Endothelial cell of umbilical vein (primary cell): ENCODE results near the gene CYB5R2.

Source experiments
- CTCF ChIP-seq, 2 donors: IDR thresholded peaks; 1 replicate in 1 of 2; 2 replicates in 1 of 2; pipeline ENCODE4 v1.5.1; 2011; ENCODE audit warnings: low read length in 2 of 2, mild to moderate bottlenecking in 2 of 2, moderate library complexity in 2 of 2, control low read depth in 1 of 2, inconsistent platforms in 1 of 2, low read depth in 1 of 2; ENCODE audit not compliant: insufficient read depth in 1 of 2; ENCODE audit errors: extremely low read depth in 1 of 2
- EZH2 ChIP-seq: IDR thresholded peaks from 2 replicates; pipeline ENCODE4 v1.6.1; 2012; ENCODE audit warnings: borderline replicate concordance, low read depth, mild to moderate bottlenecking, moderate library complexity, low read length, inconsistent platforms; ENCODE audit not compliant: severe bottlenecking
- POLR2A ChIP-seq: IDR thresholded peaks from 2 replicates; pipeline ENCODE4 v1.6.1; 2012; ENCODE audit warnings: low read depth, mild to moderate bottlenecking, control low read depth, low read length

DNA sequence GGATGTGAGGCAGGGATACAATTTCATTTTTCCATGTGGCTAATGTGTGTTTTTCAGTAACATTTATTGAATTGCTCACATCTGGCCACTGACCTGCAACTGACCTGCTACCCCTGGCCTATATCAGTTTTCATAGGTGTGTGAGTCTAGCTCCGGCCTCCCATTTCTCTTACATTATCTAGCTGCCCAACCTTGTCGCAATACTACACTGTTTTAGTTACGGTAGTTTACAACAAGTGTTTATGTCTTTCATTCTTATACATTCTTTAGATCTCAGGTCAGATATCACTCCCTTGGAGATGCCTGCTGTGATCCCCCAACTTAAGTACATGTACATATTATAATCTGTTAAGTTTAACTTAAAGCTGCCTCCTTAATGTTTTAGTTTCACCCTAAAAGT, 2.3 kb upstream of the CYB5R2 start:
- TF ChIP-seq EZH2: no peak
- TF ChIP-seq CTCF (IDR thresholded peaks at IDR 0.05; ENCODE audit: extremely low read depth in 1 of 2, insufficient read depth in 1 of 2, low read depth in 1 of 2, low read length in 2 of 2): no peak
- TF ChIP-seq POLR2A: no peak
